SK-N-SH treated with all-trans-retinoic acid at 6 μM for 48 hours (cell line): ENCODE results near the gene DDTL.
"Not testable (repeated sequence)": the region's sequence is repeated elsewhere in the genome, so short reads cannot be mapped to it uniquely, and the experiment has no call there.

Source experiments
- ATAC-seq: fragments of 200-7000 bp; cut with Tn5 transposase; 3 replicates; pipeline ENCODE4 v1.9.1; 2020; ENCODE audit warnings: mild to moderate bottlenecking, moderate library complexity
- ARNTL ChIP-seq: fragments of 450-650 bp; formaldehyde crosslinking; IDR thresholded peaks from 2 replicates; pipeline ENCODE4 v1.5.0; 2020; ENCODE audit warnings: low read depth, mild to moderate bottlenecking, moderate library complexity, borderline replicate concordance
- BACH2 ChIP-seq: fragments of 250-450 bp; sonication (Bioruptor Pico); IDR thresholded peaks from 2 replicates; pipeline ENCODE4 v1.9.0; 2021; ENCODE audit warnings: mild to moderate bottlenecking, borderline replicate concordance
- CSDC2 ChIP-seq: fragments of 250-450 bp; sonication (Bioruptor Pico); IDR thresholded peaks from 2 replicates; pipeline ENCODE4 v1.5.0; 2020; ENCODE audit warnings: mild to moderate bottlenecking, moderate library complexity
- CSRNP3 ChIP-seq: fragments of 250-450 bp; sonication (Bioruptor Pico); IDR thresholded peaks from 2 replicates; pipeline ENCODE4 v1.5.1; 2021; ENCODE audit warnings: mild to moderate bottlenecking, moderate library complexity
- ESRRG ChIP-seq: fragments of 250-450 bp; sonication (Bioruptor Pico); IDR thresholded peaks from 2 replicates; pipeline ENCODE4 v1.6.1; 2021; ENCODE audit warnings: mild to moderate bottlenecking
- GLIS3 ChIP-seq: fragments of 250-450 bp; sonication (Bioruptor Pico); IDR thresholded peaks from 2 replicates; pipeline ENCODE4 v1.5.0; 2020; ENCODE audit warnings: mild to moderate bottlenecking, moderate library complexity
- ISL1 ChIP-seq: fragments of 250-450 bp; sonication (Bioruptor Pico); IDR thresholded peaks from 2 replicates; pipeline ENCODE4 v2.1.2; 2022; ENCODE audit warnings: mild to moderate bottlenecking, moderate library complexity
- POU6F1 ChIP-seq: fragments of 250-450 bp; sonication (Bioruptor Pico); IDR thresholded peaks from 2 replicates; pipeline ENCODE4 v1.8.0; 2021; ENCODE audit warnings: low read depth, mild to moderate bottlenecking, moderate library complexity, borderline replicate concordance
- PPARA ChIP-seq: fragments of 250-450 bp; sonication (Bioruptor Pico); IDR thresholded peaks from 2 replicates; pipeline ENCODE4 v1.5.0; 2020; ENCODE audit warnings: mild to moderate bottlenecking, borderline replicate concordance
- RARB ChIP-seq: fragments of 250-450 bp; sonication (Bioruptor Pico); IDR thresholded peaks from 2 replicates; pipeline ENCODE4 v1.8.0; 2021; ENCODE audit warnings: mild to moderate bottlenecking, moderate library complexity
- SNAI2 ChIP-seq: fragments of 250-450 bp; sonication (Bioruptor Pico); IDR thresholded peaks from 2 replicates; pipeline ENCODE4 v1.5.0; 2020; ENCODE audit warnings: mild to moderate bottlenecking, moderate library complexity
- TCF4 ChIP-seq: fragments of 250-450 bp; sonication (Bioruptor Pico); IDR thresholded peaks from 2 replicates; pipeline ENCODE4 v1.8.0; 2021; ENCODE audit warnings: mild to moderate bottlenecking, moderate library complexity, borderline replicate concordance
- TOX ChIP-seq: fragments of 250-450 bp; sonication (Bioruptor Pico); IDR thresholded peaks from 2 replicates; pipeline ENCODE4 v1.8.0; 2021; ENCODE audit warnings: mild to moderate bottlenecking, moderate library complexity, borderline replicate concordance
- ZC3H10 ChIP-seq: fragments of 250-450 bp; sonication (Bioruptor Pico); IDR thresholded peaks from 2 replicates; pipeline ENCODE4 v1.5.1; 2021; ENCODE audit warnings: mild to moderate bottlenecking, moderate library complexity
- ZFP3 ChIP-seq: fragments of 250-450 bp; sonication (Bioruptor Pico); IDR thresholded peaks from 2 replicates; pipeline ENCODE4 v1.5.0; 2020; ENCODE audit warnings: mild to moderate bottlenecking, moderate library complexity
- ZFP30 ChIP-seq: fragments of 450-650 bp; formaldehyde crosslinking; IDR thresholded peaks from 2 replicates; pipeline ENCODE4 v1.5.0; 2022; ENCODE audit warnings: mild to moderate bottlenecking, moderate library complexity
- ZNF565 ChIP-seq: fragments of 450-650 bp; formaldehyde crosslinking; conservative IDR thresholded peaks from 2 replicates; pipeline ENCODE4 v1.5.0; 2020; ENCODE audit warnings: low read depth, mild to moderate bottlenecking, moderate library complexity
- ZNF70 ChIP-seq: fragments of 450-650 bp; formaldehyde crosslinking; IDR thresholded peaks from 2 replicates; pipeline ENCODE4 v1.5.0; 2020; ENCODE audit warnings: mild to moderate bottlenecking, moderate library complexity
- ZNF8 ChIP-seq: fragments of 450-650 bp; formaldehyde crosslinking; IDR thresholded peaks from 2 replicates; pipeline ENCODE4 v1.5.0; 2020; ENCODE audit warnings: mild to moderate bottlenecking, moderate library complexity
- TF ChIP-seq, protein P1 (sequence below): fragments of 250-450 bp; sonication (Bioruptor Pico); IDR thresholded peaks from 2 replicates; pipeline ENCODE4 v1.8.0; 2020; ENCODE audit warnings: mild to moderate bottlenecking, moderate library complexity, borderline replicate concordance

The DDTL gene

DNA sequence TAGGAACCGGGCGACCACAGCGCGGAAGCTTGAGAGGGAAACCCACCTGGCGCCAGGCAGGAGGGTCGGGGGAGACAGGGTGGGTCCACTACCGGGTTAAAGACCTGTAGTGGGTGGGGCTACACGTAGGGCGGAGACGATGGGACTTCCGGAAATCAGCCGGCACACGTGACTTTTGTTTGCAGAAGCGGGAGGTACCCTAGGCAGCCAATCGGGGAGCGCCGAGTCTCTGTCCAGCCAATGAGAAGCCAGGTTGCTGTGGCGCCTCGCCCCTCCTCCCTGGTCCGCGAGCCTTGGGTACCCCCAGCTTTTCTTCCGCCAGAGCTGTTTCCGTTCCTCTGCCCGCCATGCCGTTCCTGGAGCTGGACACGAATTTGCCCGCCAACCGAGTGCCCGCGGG, at the start of gene DDTL:
TSS of gene DDTL (plus strand) at position 321 of the 400 bp plus-strand sequence. CDS start at position 348, 27 bp downstream.
- peak; percentile 95 for ATAC-seq

GRCh38 chr22:23920267-23920611, 46.4 kb upstream of the DDTL start:
- ATAC-seq = not testable (repeated sequence)

- ATAC-seq = not testable (repeated sequence)
Observed at GRCh38 chr22:23921586-23922201, 45.0 kb upstream of the DDTL start.

DNA sequence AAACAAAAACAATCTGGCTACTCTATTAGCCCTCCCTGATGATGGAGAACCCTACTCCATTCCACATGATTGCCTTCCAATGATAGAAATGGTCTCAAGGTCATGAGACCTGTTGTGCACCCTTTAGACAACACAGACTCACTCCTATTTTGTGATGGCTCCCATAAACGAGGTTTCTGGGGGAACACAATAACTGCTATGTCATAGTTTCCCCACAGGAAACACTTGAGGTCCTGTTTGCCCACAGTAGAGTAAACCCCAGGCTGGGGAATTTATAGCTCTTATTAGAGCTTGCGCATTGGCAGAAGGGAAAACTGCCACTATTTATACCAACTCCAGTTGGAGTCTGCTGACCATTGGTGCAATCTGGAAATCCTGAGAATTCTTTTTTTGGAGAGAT, 43.8 kb upstream of the DDTL start:
- ATAC-seq = no peak
- no peak for TF ChIP-seq ESRRG (CRISPR knock-in tag)
- no peak for TF ChIP-seq ZNF70
- TF ChIP-seq ZFP3 (CRISPR knock-in tag) = no peak
- no peak for TF ChIP-seq RARB (CRISPR knock-in tag)
- TF ChIP-seq, protein P1, sequence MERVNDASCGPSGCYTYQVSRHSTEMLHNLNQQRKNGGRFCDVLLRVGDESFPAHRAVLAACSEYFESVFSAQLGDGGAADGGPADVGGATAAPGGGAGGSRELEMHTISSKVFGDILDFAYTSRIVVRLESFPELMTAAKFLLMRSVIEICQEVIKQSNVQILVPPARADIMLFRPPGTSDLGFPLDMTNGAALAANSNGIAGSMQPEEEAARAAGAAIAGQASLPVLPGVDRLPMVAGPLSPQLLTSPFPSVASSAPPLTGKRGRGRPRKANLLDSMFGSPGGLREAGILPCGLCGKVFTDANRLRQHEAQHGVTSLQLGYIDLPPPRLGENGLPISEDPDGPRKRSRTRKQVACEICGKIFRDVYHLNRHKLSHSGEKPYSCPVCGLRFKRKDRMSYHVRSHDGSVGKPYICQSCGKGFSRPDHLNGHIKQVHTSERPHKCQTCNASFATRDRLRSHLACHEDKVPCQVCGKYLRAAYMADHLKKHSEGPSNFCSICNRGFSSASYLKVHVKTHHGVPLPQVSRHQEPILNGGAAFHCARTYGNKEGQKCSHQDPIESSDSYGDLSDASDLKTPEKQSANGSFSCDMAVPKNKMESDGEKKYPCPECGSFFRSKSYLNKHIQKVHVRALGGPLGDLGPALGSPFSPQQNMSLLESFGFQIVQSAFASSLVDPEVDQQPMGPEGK = no peak
- TF ChIP-seq GLIS3 (CRISPR knock-in tag) = no peak
- TF ChIP-seq CSRNP3 = no peak
- no peak for TF ChIP-seq SNAI2 (CRISPR knock-in tag)
- no peak for TF ChIP-seq ISL1 (CRISPR knock-in tag)
- no peak for TF ChIP-seq TOX (CRISPR knock-in tag)
- no peak for TF ChIP-seq BACH2 (CRISPR knock-in tag)
- no peak for TF ChIP-seq ZFP30
- TF ChIP-seq PPARA (CRISPR knock-in tag) = no peak

DNA sequence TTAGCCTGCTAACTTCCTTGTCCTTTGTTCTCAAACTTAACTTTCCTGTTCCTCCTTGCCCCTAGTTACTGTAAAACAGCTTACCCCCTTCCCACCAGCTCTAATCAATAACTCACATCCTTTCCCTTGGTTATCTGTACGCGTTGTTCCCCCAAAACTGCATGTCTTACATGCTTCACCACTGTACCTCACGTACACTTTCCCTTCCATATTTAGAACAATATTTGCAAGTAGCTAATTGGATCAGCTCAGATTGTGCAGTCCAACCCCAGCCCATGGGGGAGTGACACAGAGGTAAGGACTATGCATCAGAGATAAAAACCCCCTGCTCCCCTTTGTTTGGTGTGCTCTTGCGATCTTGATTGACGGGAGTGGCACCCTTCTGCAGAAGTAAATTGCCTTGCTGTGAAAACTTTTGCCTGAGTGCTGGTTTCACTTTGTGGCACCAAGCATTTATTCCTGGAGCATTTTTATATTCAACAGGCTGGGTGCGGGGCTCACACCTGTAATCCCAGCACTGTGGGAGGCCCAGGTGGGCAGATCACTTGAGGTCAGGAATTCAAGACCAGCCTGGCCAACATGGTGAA, 41.6 kb upstream of the DDTL start:
- no peak for ATAC-seq
- TF ChIP-seq CSDC2 (CRISPR knock-in tag) = no peak
- no peak for TF ChIP-seq BACH2 (CRISPR knock-in tag)
- TF ChIP-seq, protein P1 = no peak
- no peak for TF ChIP-seq ZNF8
- no peak for TF ChIP-seq ZNF565 (CRISPR knock-in tag)
- TF ChIP-seq, all 23 proteins: peak for 0

DNA sequence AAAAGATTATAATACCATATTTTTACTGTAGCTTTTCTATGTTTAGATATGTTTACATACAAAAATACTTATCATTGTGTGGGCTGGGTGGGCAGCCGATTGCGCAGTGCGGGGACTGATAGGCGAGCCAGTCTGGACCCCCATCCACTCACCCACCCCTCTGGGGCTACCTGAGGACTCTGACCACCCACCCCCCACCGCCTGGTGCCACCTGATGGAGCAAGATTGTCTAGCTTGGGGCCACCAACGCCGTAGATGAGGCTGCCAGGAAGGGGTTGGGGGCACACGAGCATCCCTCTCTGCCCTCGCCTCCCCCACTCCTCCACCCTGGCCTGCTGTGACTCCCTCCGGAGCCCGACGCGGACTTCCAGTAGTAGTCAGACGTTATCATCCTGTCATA, 40.1 kb upstream of the DDTL start:
- no peak for TF ChIP-seq ISL1 (CRISPR knock-in tag)
- no peak for TF ChIP-seq CSRNP3
- TF ChIP-seq ARNTL (CRISPR knock-in tag) = no peak
- TF ChIP-seq CSDC2 (CRISPR knock-in tag) = no peak
- TF ChIP-seq ZNF565 (CRISPR knock-in tag) = no peak
- no peak for TF ChIP-seq POU6F1 (CRISPR knock-in tag)
- TF ChIP-seq TOX (CRISPR knock-in tag) = no peak
- no peak for TF ChIP-seq ZNF8
- TF ChIP-seq ZFP30 = no peak
- TF ChIP-seq ZC3H10 (CRISPR knock-in tag) = no peak
- no peak for TF ChIP-seq TCF4 (CRISPR knock-in tag)
- no peak for TF ChIP-seq ESRRG (CRISPR knock-in tag)
- TF ChIP-seq ZNF70 = no peak
- TF ChIP-seq, protein P1 = no peak
- TF ChIP-seq BACH2 (CRISPR knock-in tag) = no peak
- ATAC-seq = no peak
